NCI-H524 (cell line): ENCODE measurements around the gene LCNL1.
"Not testable (repeated sequence)": the region's sequence is repeated elsewhere in the genome, so short reads cannot be mapped to it uniquely, and the experiment has no call there.

Experiments
- DNase-seq, 2 experiments: peaks; one replicate each; lab custom pipeline; 2025; lab: John Stamatoyannopoulos, UW

LCNL1 gene

GRCh38 chr9:137026384-137026783, 43.6 kb downstream of the LCNL1 start:
- peak in 1 of 2 experiments; percentile 25 for DNase-seq

GRCh38 chr9:137026828-137027227, 44.0 kb downstream of the LCNL1 start:
- DNase-seq = no peak

- peak in 1 of 2 experiments; percentile 73 for DNase-seq
Measured at GRCh38 chr9:137027369-137028262, 44.8 kb downstream of the LCNL1 start, which contains the start of gene ABCA2. Gene ABCA2, minus strand, starts transcription at chr9:137028237. Its CDS starts 97 bp downstream, at chr9:137028140.

- peak; percentile 49 to 73 for DNase-seq
Measured at GRCh38 chr9:137028263-137029057, 45.7 kb downstream of the LCNL1 start.

GRCh38 chr9:137029058-137029936, 46.5 kb downstream of the LCNL1 start:
- DNase-seq = peak in 1 of 2 experiments; percentile 62

GRCh38 chr9:137030006-137030405, 47.2 kb downstream of the LCNL1 start:
- no peak for DNase-seq

GRCh38 chr9:137030538-137031527, 48.0 kb downstream of the LCNL1 start:
- no peak for DNase-seq

GRCh38 chr9:137031904-137032640, 49.3 kb downstream of the LCNL1 start, which contains the start of gene FUT7:
Gene FUT7, minus strand, starts transcription at chr9:137032088. Its CDS starts 97 bp downstream, at chr9:137031991.
- DNase-seq = peak; percentile 45 to 75

GRCh38 chr9:137032858-137033257, 50.1 kb downstream of the LCNL1 start:
- no peak for DNase-seq

GRCh38 chr9:137033481-137033880, 50.7 kb downstream of the LCNL1 start:
- not testable (repeated sequence) for DNase-seq

- DNase-seq = peak in 1 of 2 experiments; percentile 20
Measured at GRCh38 chr9:137034039-137034708, 51.4 kb downstream of the LCNL1 start.

GRCh38 chr9:137034709-137035506, 52.1 kb downstream of the LCNL1 start:
- peak; percentile 72 to 89 for DNase-seq
